GM18499 (cell line): ENCODE data around the gene PNPLA2.

Experiments used
- ATAC-seq: cut with Tn5 transposase; IDR thresholded peaks from one replicate; pipeline ENCODE4 v1.9.1; 2021; ENCODE audit warnings: moderate number of reproducible peaks; ENCODE audit not compliant: insufficient read depth, unreplicated experiment

PNPLA2 gene

DNA sequence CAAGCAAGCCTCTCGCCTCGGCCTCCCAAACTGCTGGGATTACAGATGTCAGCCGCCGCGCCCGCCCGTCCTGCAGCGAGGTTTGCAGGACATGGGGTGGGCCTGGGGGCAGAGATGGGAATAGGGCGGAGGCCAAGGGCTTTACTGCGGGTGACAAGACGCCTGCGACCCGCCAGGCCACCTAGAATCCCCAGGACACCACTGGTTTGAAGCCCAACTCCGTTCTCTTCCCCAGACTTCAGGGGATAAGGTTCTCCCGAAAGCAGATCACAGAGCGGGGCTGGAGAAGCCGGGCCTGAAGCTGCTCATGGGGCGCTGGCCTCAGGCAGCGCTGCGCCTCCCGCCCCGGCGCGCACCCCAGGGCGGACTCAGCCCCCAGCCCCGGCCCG is 23.3 kb downstream of the PNPLA2 start:
- no peak for ATAC-seq

- ATAC-seq, result no peak
Observed at GRCh38 chr11:842370-843002, 23.8 kb downstream of the PNPLA2 start, which contains the start of the genes POLR2L and TSPAN4. Gene POLR2L, minus strand, starts transcription at chr11:842529. Its CDS starts 21 bp downstream, at chr11:842508. Gene TSPAN4, plus strand, starts transcription at chr11:842852. Its CDS starts 7,453 bp downstream, at chr11:850305.

DNA sequence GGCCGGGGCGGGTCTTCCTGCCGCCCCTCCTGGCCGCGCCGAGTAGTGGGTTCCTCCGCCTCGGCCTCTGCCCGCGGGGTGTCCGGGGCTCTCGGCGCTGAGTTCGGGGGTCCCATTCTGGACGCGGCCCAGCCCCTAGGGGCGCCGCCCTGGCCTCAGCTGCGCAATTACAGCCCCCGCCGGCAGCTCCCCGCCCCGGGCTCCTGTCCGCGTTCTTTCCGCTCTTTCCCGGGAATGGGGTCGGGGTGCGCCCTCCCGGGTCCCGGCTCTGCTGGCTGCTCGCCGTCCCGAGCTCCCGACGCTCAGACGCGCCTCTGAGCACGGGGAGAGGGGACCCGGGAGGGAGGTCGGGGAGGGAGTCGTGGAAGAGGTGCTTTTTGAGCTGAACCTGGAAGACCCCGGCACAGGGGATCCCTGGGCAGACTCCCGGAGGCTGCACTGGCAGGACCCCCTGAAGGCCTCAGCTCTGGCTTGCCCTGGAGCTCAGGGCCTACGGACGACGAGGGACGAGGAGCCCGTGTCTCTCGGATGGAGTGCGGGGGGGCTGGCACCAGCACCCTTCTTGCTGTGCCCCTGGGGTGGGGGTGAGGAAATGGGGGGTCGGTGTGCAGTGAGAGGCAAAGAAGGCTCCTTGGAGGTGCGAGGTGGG is 24.5 kb downstream of the PNPLA2 start:
- no peak for ATAC-seq

DNA sequence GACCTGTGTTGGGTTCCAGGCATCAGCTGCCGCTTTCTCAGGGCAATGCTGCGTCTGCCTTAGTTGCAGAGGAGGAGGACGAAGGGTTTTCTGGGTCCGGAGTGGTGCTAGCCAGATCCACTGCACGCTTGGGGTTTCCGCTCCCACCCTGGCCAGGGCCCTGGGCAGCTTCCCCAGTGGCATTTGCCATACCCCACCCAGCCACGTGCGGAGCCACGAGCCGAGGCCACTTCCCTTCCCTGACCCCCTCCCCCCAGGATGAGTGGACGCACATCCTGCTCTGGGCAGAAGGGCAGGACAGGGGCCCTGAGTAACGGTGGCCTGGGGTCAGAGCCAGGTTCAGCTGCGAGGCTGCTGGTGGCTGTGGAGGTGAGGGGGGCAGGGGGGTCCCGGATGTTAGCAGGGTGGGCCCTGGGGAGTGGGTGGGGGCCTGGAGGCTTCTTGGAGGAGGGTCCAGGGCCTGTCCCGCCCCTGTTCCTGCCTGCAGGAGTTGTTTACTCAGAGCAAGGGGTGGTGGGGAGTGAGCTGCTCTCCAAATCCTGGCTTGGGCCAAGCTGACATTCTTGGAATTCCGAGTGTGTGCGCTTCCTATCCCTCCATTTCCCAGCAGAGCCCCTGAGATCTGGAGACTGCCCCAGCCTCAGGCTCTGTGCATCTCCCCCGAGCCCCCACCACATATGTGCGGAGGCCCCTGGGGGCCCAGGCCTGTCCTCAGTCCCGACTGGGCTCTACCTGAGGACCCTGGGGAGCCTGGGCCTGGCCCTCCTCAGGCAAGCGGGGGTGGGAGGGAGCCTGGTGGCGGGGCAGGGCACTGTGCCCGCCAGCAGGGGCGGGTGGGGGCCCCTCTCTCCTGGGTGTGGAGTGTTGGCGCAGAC is 25.3 kb downstream of the PNPLA2 start:
- no peak for ATAC-seq

- no peak for ATAC-seq
Observed at GRCh38 chr11:844693-845644, 26.3 kb downstream of the PNPLA2 start.

GRCh38 chr11:845872-846495 is 27.3 kb downstream of the PNPLA2 start:
- no peak for ATAC-seq

GRCh38 chr11:846496-847098 is 27.9 kb downstream of the PNPLA2 start:
- no peak for ATAC-seq

DNA sequence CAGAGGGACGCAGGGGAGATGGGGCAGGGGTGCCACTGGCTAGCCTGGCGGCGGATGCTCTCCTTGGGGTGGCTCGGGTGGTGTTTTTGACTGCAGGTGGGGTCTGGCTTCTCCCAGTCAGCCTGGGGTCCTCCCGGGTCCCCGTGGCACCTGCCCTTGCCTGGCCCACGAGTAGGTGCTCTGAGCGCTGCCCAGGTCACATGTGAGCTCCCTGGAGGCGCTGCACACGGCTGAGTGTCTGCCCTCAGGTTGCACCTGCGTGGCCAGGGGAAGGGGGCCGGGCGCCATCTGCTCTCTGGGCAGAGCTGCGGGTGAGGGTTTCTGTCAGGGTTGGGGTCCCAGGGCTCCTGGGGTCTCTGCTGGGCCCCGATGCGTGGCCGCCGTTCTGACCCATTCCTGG is 29.2 kb downstream of the PNPLA2 start:
- ATAC-seq, result no peak

- ATAC-seq, result no peak
Observed at GRCh38 chr11:848380-848931, 29.7 kb downstream of the PNPLA2 start.

GRCh38 chr11:849104-849824 is 30.6 kb downstream of the PNPLA2 start:
- ATAC-seq, result no peak

GRCh38 chr11:849951-850774 is 31.4 kb downstream of the PNPLA2 start:
- ATAC-seq, result no peak

DNA sequence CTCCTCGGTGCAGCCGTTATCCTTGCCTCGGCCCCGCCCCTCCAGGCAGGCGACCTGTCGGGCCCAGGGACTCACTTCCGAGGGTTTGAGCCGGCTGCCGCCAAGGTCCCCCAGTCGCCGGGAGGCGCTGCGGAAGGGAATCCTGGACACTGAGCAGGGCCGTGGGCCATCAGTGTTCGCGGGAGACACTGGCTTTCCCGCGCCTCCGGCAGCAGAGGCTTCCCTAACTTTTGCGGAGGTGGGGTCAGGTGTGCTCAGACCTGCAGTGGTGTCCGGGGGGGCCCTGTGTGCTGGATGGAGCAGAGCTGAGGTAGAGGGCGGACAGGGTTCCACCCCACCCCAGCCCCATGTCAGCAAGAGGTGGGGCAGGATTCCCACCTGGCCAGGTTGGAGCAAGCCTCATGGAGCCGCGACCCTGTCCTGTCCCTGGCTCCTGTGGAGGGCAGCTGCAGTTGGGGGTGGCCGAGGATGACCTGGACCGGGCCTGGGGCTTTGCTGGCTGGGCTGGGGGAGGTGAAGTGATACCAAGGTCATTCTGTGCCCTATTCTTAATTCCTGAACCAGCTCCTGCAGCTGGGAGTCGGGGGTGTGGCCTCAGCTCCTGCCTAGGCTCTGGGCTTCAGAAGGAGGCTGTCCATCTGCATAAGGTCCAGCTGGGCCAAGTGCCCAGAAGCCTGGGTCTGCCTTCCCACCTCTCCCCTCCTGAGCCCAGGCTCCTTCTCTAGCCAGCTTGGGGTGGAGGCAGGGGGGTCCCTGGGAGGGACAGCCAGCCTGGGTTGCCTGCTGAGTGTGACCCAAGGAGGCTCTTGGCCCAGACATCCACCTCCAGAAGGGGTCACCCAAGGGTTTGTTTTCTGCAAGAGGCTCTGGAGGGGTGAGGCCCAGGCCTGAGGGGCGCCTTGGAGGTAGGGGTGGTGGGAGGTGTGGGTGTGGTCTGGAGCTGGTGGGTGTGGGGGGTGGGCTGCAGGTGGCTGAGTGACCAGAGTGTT is 32.4 kb downstream of the PNPLA2 start:
- no peak for ATAC-seq

DNA sequence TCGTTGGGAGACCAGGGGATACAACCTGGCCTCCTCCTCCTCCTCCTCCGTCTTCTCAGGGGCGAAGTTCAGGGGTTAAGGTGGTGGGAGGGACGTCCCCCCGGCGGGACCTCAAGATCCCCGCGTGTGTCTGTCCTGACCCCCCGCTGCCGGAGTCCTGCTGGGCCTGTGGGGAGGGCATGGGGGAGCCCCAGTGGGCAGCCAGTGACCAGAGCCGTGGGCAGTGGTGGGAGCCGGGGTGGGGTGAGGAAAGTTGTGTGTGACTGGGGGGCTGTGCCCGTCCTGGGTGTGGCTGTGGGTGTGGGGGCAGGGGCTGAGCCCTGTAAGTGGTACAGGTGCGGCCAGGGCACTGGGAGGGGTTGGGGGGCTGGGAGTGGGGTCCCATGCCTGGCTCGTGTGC is 34.0 kb downstream of the PNPLA2 start:
- ATAC-seq, result no peak

- ATAC-seq, result no peak
Observed at GRCh38 chr11:853682-854448, 35.2 kb downstream of the PNPLA2 start.

GRCh38 chr11:854601-855329 is 36.1 kb downstream of the PNPLA2 start:
- ATAC-seq, result no peak
